ENCODE measurements around the gene UQCRQ.

Gene UQCRQ

DNA sequence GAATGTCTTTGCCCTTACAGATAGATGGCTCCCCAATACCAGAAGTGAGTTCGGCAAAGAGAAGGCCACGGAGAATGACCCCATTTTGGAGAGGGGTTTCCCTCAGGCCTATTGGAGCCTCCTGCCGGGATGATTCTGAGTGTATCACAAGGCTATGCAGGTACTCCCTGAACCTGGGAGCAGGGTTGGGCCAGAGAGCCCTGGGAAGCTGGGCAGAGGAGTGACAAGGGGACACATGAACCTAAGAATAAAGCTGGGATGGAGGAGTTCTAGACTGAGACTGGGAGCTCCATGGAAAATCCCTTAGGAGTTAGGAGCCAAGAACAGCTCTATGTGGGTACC, 7.5 kb downstream of the UQCRQ start:
- H3K4me3 ChIP-seq (ENCODE audit: low read length, poor library complexity, severe bottlenecking), result no peak overlapping the region
- no peaks in the 10 kb centered on the region for H3K9me2 ChIP-seq (replicated peaks; ENCODE audit: low read depth, low read length)
- no peak overlapping the region for H2AFZ ChIP-seq (ENCODE audit: low read length)
- TF ChIP-seq, protein P1, sequence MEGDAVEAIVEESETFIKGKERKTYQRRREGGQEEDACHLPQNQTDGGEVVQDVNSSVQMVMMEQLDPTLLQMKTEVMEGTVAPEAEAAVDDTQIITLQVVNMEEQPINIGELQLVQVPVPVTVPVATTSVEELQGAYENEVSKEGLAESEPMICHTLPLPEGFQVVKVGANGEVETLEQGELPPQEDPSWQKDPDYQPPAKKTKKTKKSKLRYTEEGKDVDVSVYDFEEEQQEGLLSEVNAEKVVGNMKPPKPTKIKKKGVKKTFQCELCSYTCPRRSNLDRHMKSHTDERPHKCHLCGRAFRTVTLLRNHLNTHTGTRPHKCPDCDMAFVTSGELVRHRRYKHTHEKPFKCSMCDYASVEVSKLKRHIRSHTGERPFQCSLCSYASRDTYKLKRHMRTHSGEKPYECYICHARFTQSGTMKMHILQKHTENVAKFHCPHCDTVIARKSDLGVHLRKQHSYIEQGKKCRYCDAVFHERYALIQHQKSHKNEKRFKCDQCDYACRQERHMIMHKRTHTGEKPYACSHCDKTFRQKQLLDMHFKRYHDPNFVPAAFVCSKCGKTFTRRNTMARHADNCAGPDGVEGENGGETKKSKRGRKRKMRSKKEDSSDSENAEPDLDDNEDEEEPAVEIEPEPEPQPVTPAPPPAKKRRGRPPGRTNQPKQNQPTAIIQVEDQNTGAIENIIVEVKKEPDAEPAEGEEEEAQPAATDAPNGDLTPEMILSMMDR (conservative IDR thresholded peaks at IDR 0.05; ENCODE audit: low read length), result no peak
- TF ChIP-seq EZH2phosphoT487 (IDR thresholded peaks at IDR 0.05; ENCODE audit: borderline replicate concordance), result no peak
- no peaks in the 10 kb centered on the region for H3K4me1 ChIP-seq (ENCODE audit: insufficient read depth, low read length, poor library complexity, severe bottlenecking)
- no peaks in the 10 kb centered on the region for H4K20me1 ChIP-seq (ENCODE audit: insufficient read depth, low read length, poor library complexity, severe bottlenecking)
- H3K4me2 ChIP-seq (ENCODE audit: low read depth, low read length, poor library complexity, severe bottlenecking), result no peak overlapping the region
- H3K79me2 ChIP-seq (ENCODE audit: insufficient read depth, low read length), result no peaks in the 10 kb centered on the region
- H3K9ac ChIP-seq (ENCODE audit: low read depth, low read length, poor library complexity, severe bottlenecking), result no peak overlapping the region
- H3K36me3 ChIP-seq (ENCODE audit: insufficient read depth, low read length), result peaks cover 7% of the 10 kb centered on the region; the same call in 1 of the 2 replicates
- H3F3A ChIP-seq (ENCODE audit: low read depth), result no peaks in the 10 kb centered on the region
- no peaks in the 10 kb centered on the region for H3K27me3 ChIP-seq (ENCODE audit: insufficient read depth, low read length, poor library complexity, severe bottlenecking)
- H3K9me3 ChIP-seq (ENCODE audit: insufficient read depth, low read depth, low read length), result no peaks in the 10 kb centered on the region

DNA sequence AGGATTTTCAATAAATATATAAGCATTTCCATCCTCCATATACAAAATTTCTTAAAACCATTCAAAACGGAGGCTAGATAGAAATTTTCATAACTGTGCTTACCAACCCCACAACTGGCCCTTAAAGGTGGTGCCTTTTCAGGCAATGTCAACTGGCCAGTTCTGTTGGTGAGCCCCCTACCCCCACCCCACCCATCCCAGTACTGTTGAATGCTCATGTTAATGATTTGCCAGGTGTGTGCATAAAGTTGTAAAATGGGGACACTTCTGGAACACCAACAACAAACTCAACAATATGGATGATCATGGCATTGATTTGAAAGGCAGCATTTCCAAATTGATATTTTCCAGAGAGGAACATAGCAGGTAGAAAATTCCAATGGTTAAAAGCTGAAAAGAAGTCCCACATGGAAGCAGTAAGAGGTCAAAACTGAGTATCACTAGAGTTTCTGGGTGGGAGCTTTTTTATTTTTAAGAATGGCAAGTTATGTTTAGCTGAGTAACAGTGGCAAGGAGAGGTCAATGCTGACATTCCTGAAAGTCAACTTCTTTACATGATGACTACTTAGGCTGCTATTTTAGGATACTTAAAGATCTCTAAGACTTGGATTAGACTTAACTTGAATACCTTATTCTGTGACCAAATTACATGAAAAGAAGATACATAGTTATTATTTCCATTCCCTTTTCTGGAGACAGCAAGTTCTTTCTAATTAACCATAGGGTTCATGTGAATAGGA, 9.7 kb downstream of the UQCRQ start:
- Histone ChIP-seq H3F3A (ENCODE audit: low read depth) (no peaks in the 10 kb centered on the region), H4K20me1 (ENCODE audit: insufficient read depth, low read length, poor library complexity, severe bottlenecking) (no peaks in the 10 kb centered on the region), H2AFZ (ENCODE audit: low read length) (no peak overlapping the region), H3K36me3 (ENCODE audit: insufficient read depth, low read length) (peaks cover 10% of the 10 kb centered on the region; the same call in 1 of the 2 replicates), H3K27me3 (ENCODE audit: insufficient read depth, low read length, poor library complexity, severe bottlenecking) (no peaks in the 10 kb centered on the region), H3K9me3 (ENCODE audit: insufficient read depth, low read depth, low read length) (no peaks in the 10 kb centered on the region), H3K4me1 (ENCODE audit: insufficient read depth, low read length, poor library complexity, severe bottlenecking) (no peaks in the 10 kb centered on the region), H3K4me2 (ENCODE audit: low read depth, low read length, poor library complexity, severe bottlenecking) (no peak overlapping the region), H3K9ac (ENCODE audit: low read depth, low read length, poor library complexity, severe bottlenecking) (no peak overlapping the region), H3K4me3 (ENCODE audit: low read length, poor library complexity, severe bottlenecking) (no peak overlapping the region), H3K9me2 (replicated peaks; ENCODE audit: low read depth, low read length) (no peaks in the 10 kb centered on the region), H3K79me2 (ENCODE audit: insufficient read depth, low read length) (no peaks in the 10 kb centered on the region)
- TF ChIP-seq EZH2phosphoT487 (IDR thresholded peaks at IDR 0.05; ENCODE audit: borderline replicate concordance), result no peak
- TF ChIP-seq, protein P1 (conservative IDR thresholded peaks at IDR 0.05; ENCODE audit: low read length), result no peak

DNA sequence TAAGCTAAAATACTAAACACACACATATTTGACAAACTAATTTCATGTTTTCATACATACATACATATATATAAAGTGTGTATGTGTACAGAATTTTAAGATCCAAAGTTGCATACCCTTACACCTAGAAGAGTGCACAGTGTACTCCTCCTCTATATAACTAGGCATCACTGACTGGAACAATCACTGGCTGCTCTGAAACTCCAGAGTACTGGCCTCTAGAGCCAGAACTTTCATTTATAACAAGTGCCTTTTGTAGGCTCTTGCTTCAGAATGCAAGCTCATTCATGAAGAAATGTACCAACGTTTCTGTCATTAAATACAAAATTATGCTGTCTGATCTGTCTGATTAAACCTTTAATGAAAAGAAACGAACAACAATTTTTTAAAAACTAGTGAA, 11.0 kb downstream of the UQCRQ start:
- no peaks in the 10 kb centered on the region for H3K27me3 ChIP-seq (ENCODE audit: insufficient read depth, low read length, poor library complexity, severe bottlenecking)
- peaks cover 12% of the 10 kb centered on the region; the same call in 1 of the 2 replicates for H3K36me3 ChIP-seq (ENCODE audit: insufficient read depth, low read length)

More for the DNA sequence above, 11.0 kb downstream of the UQCRQ start:
- Histone ChIP-seq H3K79me2 (ENCODE audit: insufficient read depth, low read length) (no peaks in the 10 kb centered on the region), H3K9me3 (ENCODE audit: insufficient read depth, low read depth, low read length) (no peaks in the 10 kb centered on the region), H3K4me3 (ENCODE audit: low read length, poor library complexity, severe bottlenecking) (no peak overlapping the region), H3K4me1 (ENCODE audit: insufficient read depth, low read length, poor library complexity, severe bottlenecking) (no peaks in the 10 kb centered on the region), H3F3A (ENCODE audit: low read depth) (no peaks in the 10 kb centered on the region), H4K20me1 (ENCODE audit: insufficient read depth, low read length, poor library complexity, severe bottlenecking) (no peaks in the 10 kb centered on the region), H3K9me2 (replicated peaks; ENCODE audit: low read depth, low read length) (no peaks in the 10 kb centered on the region), H3K9ac (ENCODE audit: low read depth, low read length, poor library complexity, severe bottlenecking) (no peak overlapping the region), H3K4me2 (ENCODE audit: low read depth, low read length, poor library complexity, severe bottlenecking) (no peak overlapping the region), H2AFZ (ENCODE audit: low read length) (no peak overlapping the region)
- TF ChIP-seq EZH2phosphoT487 (IDR thresholded peaks at IDR 0.05; ENCODE audit: borderline replicate concordance), result no peak
- TF ChIP-seq, protein P1 (conservative IDR thresholded peaks at IDR 0.05; ENCODE audit: low read length), result no peak

All from Loucy (cell line).